ENCODE results near the gene HYOU1.
"Not testable (repeated sequence)": the region's sequence is repeated elsewhere in the genome, so short reads cannot be mapped to it uniquely, and the experiment has no call there.

The HYOU1 gene

GRCh38 chr11:119041821-119042514 lies 15.0 kb downstream of the HYOU1 start:
- DNase-seq (ENCODE audit: low read depth): no peak

- DNase-seq (ENCODE audit: low read depth): not testable (repeated sequence)
These were observed 17.5 kb downstream of the HYOU1 start for GRCh38 chr11:119039471-119039870.

- no peak for DNase-seq (ENCODE audit: low read depth)
These were observed 18.1 kb downstream of the HYOU1 start for GRCh38 chr11:119038884-119039283.

- no peak for DNase-seq (ENCODE audit: low read depth)
These were observed 22.2 kb downstream of the HYOU1 start for GRCh38 chr11:119034813-119035212.

GRCh38 chr11:119033421-119033820 lies 23.6 kb downstream of the HYOU1 start:
- DNase-seq (ENCODE audit: low read depth): not testable (repeated sequence)

GRCh38 chr11:119031912-119032280 lies 25.1 kb downstream of the HYOU1 start:
- no peak for DNase-seq (ENCODE audit: low read depth)

- peak; percentile 100 for DNase-seq (ENCODE audit: low read depth)
These were observed 26.5 kb downstream of the HYOU1 start, which contains the start of gene SLC37A4 for GRCh38 chr11:119030329-119031047. TSS of gene SLC37A4 (minus strand) at chr11:119030877.

GRCh38 chr11:119030029-119030328 lies 27.0 kb downstream of the HYOU1 start:
- DNase-seq (ENCODE audit: low read depth): no peak

- no peak for DNase-seq (ENCODE audit: low read depth)
These were observed 27.5 kb downstream of the HYOU1 start for GRCh38 chr11:119029340-119030028.

GRCh38 chr11:119029069-119029339 lies 28.0 kb downstream of the HYOU1 start:
- no peak for DNase-seq (ENCODE audit: low read depth)

GRCh38 chr11:119028346-119029068 lies 28.5 kb downstream of the HYOU1 start:
- DNase-seq (ENCODE audit: low read depth): no peak

- DNase-seq (ENCODE audit: low read depth): no peak
These were observed 29.3 kb downstream of the HYOU1 start for GRCh38 chr11:119027561-119028345.

GRCh38 chr11:119026970-119027369 lies 30.0 kb downstream of the HYOU1 start:
- no peak for DNase-seq (ENCODE audit: low read depth)

GRCh38 chr11:119025978-119026766 lies 30.8 kb downstream of the HYOU1 start:
- DNase-seq (ENCODE audit: low read depth): no peak

- no peak for DNase-seq (ENCODE audit: low read depth)
These were observed 31.5 kb downstream of the HYOU1 start for GRCh38 chr11:119025541-119025940.

- no peak for DNase-seq (ENCODE audit: low read depth)
These were observed 31.9 kb downstream of the HYOU1 start for GRCh38 chr11:119025099-119025473.

GRCh38 chr11:119024430-119025098 lies 32.4 kb downstream of the HYOU1 start:
- no peak for DNase-seq (ENCODE audit: low read depth)

GRCh38 chr11:119023741-119024140 lies 33.3 kb downstream of the HYOU1 start:
- DNase-seq (ENCODE audit: low read depth): no peak

GRCh38 chr11:119021631-119022030 lies 35.4 kb downstream of the HYOU1 start:
- no peak for DNase-seq (ENCODE audit: low read depth)

- DNase-seq (ENCODE audit: low read depth): no peak
These were observed 37.0 kb downstream of the HYOU1 start for GRCh38 chr11:119019996-119020395.

Data from stimulated activated CD8-positive, alpha-beta memory T cell treated with anti-CD3 and anti-CD28 coated beads, Interleukin-15, amount 100 ng/mL, for 24 hours (primary cell).